Measurements from ENCODE around the gene RPH3AL. TPM values are rescaled to one million over a fixed set of nuclear protein-coding genes. Genes with fewer than 3 reads are reported as not detected.
A peak's percentile ranks its signal among the peaks of the same experiment; 100 is the strongest.
"Not testable (repeated sequence)": the region's sequence is repeated elsewhere in the genome, so short reads cannot be mapped to it uniquely, and the experiment has no call there.

RPH3AL gene
- total and polyA plus RNA-seq, 4 experiments from 2014 or later = 1.7 to 5.9 (median 4.0) TPM

DNA sequence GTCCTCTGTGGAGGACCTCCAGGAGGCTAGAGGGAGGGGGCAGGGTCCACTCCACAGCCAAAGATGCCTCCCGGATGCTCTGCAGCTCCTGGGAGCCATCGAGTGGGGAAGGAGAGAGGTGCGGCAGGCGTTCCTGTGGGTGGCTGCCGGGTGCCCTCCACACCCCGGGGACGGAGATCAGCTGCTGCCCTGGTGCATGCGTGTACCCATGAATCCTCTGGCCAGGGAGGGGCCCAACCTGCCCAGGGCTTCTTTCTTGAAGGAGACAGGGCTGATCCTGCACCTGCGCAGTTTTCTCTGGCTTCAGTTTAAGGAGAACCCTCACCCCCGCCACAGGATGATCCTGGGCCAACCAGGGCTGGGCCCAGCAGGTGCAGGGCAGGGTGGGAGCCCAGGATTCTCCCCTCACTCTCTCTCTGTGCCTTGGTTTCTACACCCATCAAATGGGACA lies 137.7 kb downstream of the RPH3AL start:
- Mint-ChIP-seq H3K27ac (no peak overlapping the region), H3K27me3 (no peaks in the 10 kb centered on the region), H3K4me1 (peaks cover 0 to 13% (median 0%) of the 10 kb centered on the region in 4 donors), H3K4me3 (peak overlapping the region in 2 of 8 donors; percentile 68 to 71), H3K9me3 (no peaks in the 10 kb centered on the region), H3K36me3 (no peaks in the 10 kb centered on the region)
- CTCF ChIA-PET (ENCODE audit: partially characterized antibody) = no interaction called here
- Histone ChIP-seq H3K4me3 (ENCODE audit: low read length in 2 of 2) (no peak overlapping the region), H3K4me1 (ENCODE audit: insufficient read depth, low read length) (no peaks in the 10 kb centered on the region), H3K27me3 (ENCODE audit: insufficient read depth, low read length) (no peaks in the 10 kb centered on the region), H3K9me3 (ENCODE audit: control insufficient read depth in 1 of 2, low read length in 2 of 2) (no peaks in the 10 kb centered on the region), H3K36me3 (ENCODE audit: insufficient read depth, low read length) (no peaks in the 10 kb centered on the region), H3K27ac (ENCODE audit: low read depth, low read length) (no peak overlapping the region)
- intact Hi-C loops (cut with micrococcal nuclease) = no loop called here
- no peak for DNase-seq
- POLR2A ChIA-PET (ENCODE audit: partially characterized antibody) = no interaction called here

DNA sequence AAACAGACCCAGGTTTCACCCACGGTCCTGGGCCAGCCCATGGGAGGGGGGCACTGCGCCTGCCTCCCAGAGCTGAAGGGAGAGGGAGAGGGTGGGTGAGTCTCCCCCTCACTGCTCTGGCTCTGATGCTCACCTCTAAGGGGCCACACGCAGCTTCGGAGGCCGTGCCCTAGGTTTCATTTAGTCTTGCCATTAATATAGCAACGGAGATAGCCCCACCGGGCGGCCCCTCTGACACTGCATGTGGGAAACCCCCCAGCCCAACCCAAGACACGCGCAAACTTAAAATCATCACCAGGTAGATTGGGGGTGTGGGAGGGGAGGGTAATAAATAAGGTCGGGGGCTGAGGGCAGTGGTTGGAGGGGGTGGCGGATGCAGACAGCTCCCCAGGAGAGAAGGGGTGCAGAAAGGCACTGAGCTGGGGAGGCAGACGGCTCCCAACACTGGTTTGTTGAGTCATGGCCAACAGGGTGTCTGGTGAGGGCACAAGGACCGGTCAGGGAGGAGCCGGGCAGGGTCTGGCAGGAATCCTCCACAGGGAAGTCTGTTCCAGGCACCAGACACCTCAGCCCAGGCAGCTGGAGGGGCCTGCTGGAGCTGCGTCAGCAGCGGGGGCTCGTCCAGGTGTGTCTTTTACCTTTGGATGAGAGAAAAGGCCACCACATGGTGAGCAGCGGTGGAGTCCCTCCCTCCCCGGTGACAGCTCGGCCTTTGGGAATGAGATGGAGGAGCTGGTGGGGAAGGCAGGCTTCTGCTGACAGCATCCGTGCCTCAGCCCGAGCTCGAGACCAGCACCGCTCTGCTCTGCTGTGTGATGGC lies 139.1 kb downstream of the RPH3AL start:
- CTCF ChIA-PET (ENCODE audit: partially characterized antibody) = no interaction called here
- Mint-ChIP-seq H3K9me3 (peaks cover 0 to 5% (median 2%) of the 10 kb centered on the region in 8 donors), H3K27me3 (peaks cover 6 to 7% of the 10 kb centered on the region in 2 donors)

DNA sequence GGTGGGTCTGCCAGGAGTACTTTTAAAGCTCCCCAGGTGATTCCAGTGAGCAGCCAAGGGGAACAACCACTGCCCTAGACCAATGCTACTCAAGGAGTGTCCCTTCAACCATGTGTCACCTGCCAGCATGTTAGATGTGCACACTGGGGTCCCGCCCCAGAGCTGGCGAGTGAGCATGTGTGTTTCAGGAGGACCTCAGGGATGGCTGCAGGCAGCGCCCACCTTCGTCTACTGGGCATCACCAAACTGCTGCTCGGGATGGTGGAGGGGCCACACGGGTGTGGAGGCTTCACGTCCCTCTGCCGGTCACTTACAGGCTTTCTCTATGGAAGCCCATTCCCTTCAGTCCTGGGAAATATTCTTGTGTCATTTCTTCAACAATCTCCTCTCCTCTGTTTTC lies 142.2 kb downstream of the RPH3AL start:
- intact Hi-C loops (cut with micrococcal nuclease) = no loop called here
- Mint-ChIP-seq H3K4me1 (peaks cover 0 to 4% (median 0%) of the 10 kb centered on the region in 4 donors), H3K27me3 (peaks cover 13 to 14% of the 10 kb centered on the region in 2 donors), H3K9me3 (peaks cover 0 to 10% (median 4%) of the 10 kb centered on the region in 8 donors), H3K27ac (no peak overlapping the region), H3K36me3 (no peaks in the 10 kb centered on the region), H3K4me3 (no peak overlapping the region)
- no peak for DNase-seq
- CTCF ChIA-PET (ENCODE audit: partially characterized antibody) = no interaction called here
- H3K27me3 ChIP-seq (ENCODE audit: insufficient read depth, low read length) = no peaks in the 10 kb centered on the region
- no peaks in the 10 kb centered on the region for H3K36me3 ChIP-seq (ENCODE audit: insufficient read depth, low read length)
- H3K9me3 ChIP-seq (ENCODE audit: control insufficient read depth in 1 of 2, low read length in 2 of 2) = no peaks in the 10 kb centered on the region
- no peaks in the 10 kb centered on the region for H3K4me1 ChIP-seq (ENCODE audit: insufficient read depth, low read length)
- no peak overlapping the region for H3K4me3 ChIP-seq (ENCODE audit: low read length in 2 of 2)
- H3K27ac ChIP-seq (ENCODE audit: low read depth, low read length) = no peak overlapping the region
- POLR2A ChIA-PET (ENCODE audit: partially characterized antibody) = no interaction called here

More for the DNA sequence above, 139.1 kb downstream of the RPH3AL start:
- Histone ChIP-seq H3K27me3 (ENCODE audit: insufficient read depth, low read length) (no peaks in the 10 kb centered on the region), H3K9me3 (ENCODE audit: control insufficient read depth in 1 of 2, low read length in 2 of 2) (no peaks in the 10 kb centered on the region), H3K4me1 (ENCODE audit: insufficient read depth, low read length) (no peaks in the 10 kb centered on the region), H3K4me3 (ENCODE audit: low read length in 2 of 2) (no peak overlapping the region), H3K36me3 (ENCODE audit: insufficient read depth, low read length) (no peaks in the 10 kb centered on the region), H3K27ac (ENCODE audit: low read depth, low read length) (no peak overlapping the region)
- intact Hi-C loops (cut with micrococcal nuclease) = no loop called here
- H3K36me3 Mint-ChIP-seq = no peaks in the 10 kb centered on the region
- POLR2A ChIA-PET (ENCODE audit: partially characterized antibody) = no interaction called here
- DNase-seq = no peak
- no peak overlapping the region for H3K27ac Mint-ChIP-seq
- H3K4me1 Mint-ChIP-seq = peaks cover 0 to 13% (median 0%) of the 10 kb centered on the region in 4 donors
- no peak overlapping the region for H3K4me3 Mint-ChIP-seq

DNA sequence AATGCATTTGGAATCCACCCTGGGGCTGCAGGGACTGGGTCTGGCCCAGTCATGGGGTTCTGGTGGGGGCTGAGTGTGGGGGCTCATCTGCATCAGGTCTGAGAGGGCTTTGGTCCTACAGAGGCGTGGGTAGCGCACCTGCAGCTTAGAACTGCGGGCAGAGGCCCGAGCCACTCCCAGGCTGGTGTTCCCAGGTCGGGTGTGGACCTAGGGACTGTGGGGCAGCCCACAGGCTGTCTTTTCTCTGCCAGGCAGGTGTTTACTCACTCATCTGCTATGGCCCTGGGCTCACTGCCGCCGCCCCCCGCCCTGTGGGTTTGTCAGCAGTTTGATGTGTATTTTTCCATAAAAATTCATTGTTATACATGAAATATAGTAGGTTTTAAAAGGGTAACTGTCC lies 144.2 kb downstream of the RPH3AL start:
- Histone ChIP-seq H3K4me1 (ENCODE audit: insufficient read depth, low read length) (no peaks in the 10 kb centered on the region), H3K4me3 (ENCODE audit: low read length in 2 of 2) (no peak overlapping the region), H3K36me3 (ENCODE audit: insufficient read depth, low read length) (no peaks in the 10 kb centered on the region), H3K9me3 (ENCODE audit: control insufficient read depth in 1 of 2, low read length in 2 of 2) (no peaks in the 10 kb centered on the region), H3K27ac (ENCODE audit: low read depth, low read length) (no peak overlapping the region), H3K27me3 (ENCODE audit: insufficient read depth, low read length) (no peaks in the 10 kb centered on the region)
- no peak overlapping the region for H3K27ac Mint-ChIP-seq
- H3K36me3 Mint-ChIP-seq = no peaks in the 10 kb centered on the region
- no peak for DNase-seq
- ChIA-PET POLR2A (ENCODE audit: partially characterized antibody) (no interaction called here), CTCF (ENCODE audit: partially characterized antibody) (no interaction called here)
- no peaks in the 10 kb centered on the region for H3K4me1 Mint-ChIP-seq
- H3K4me3 Mint-ChIP-seq = no peak overlapping the region
- intact Hi-C loops (cut with micrococcal nuclease) = no loop called here
- H3K27me3 Mint-ChIP-seq = peaks cover 13 to 14% of the 10 kb centered on the region in 2 donors
- peaks cover 0 to 10% (median 4%) of the 10 kb centered on the region in 8 donors for H3K9me3 Mint-ChIP-seq

DNA sequence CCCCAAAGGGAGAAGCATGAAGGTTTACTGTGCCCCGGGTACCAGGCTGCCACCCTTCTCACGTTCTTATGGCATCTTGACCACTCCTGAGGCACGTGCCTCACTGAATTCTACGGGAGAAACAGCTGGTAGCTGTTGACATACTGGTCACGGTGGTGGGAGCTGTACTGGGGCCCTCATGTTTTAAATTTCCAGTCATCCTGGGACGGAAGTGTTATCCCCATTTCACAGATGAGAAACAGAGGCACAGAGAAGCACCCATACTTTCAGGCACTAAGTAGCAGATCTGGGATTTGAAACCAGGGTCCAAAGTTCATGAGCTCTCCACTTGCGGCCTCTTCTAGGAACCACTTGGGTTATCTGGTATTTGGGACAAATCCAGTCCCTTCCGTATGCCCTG lies 144.8 kb downstream of the RPH3AL start:
- Histone ChIP-seq H3K9me3 (ENCODE audit: control insufficient read depth in 1 of 2, low read length in 2 of 2) (no peaks in the 10 kb centered on the region), H3K4me3 (ENCODE audit: low read length in 2 of 2) (no peak overlapping the region), H3K27me3 (ENCODE audit: insufficient read depth, low read length) (no peaks in the 10 kb centered on the region), H3K4me1 (ENCODE audit: insufficient read depth, low read length) (no peaks in the 10 kb centered on the region), H3K36me3 (ENCODE audit: insufficient read depth, low read length) (no peaks in the 10 kb centered on the region), H3K27ac (ENCODE audit: low read depth, low read length) (no peak overlapping the region)
- no peaks in the 10 kb centered on the region for H3K36me3 Mint-ChIP-seq
- no peaks in the 10 kb centered on the region for H3K4me1 Mint-ChIP-seq
- peaks cover 0 to 10% (median 4%) of the 10 kb centered on the region in 8 donors for H3K9me3 Mint-ChIP-seq
- CTCF ChIA-PET (ENCODE audit: partially characterized antibody) = no interaction called here
- intact Hi-C loops (cut with micrococcal nuclease) = no loop called here
- DNase-seq = no peak
- POLR2A ChIA-PET (ENCODE audit: partially characterized antibody) = no interaction called here
- peaks cover 13 to 14% of the 10 kb centered on the region in 2 donors for H3K27me3 Mint-ChIP-seq
- no peak overlapping the region for H3K4me3 Mint-ChIP-seq
- H3K27ac Mint-ChIP-seq = no peak overlapping the region

DNA sequence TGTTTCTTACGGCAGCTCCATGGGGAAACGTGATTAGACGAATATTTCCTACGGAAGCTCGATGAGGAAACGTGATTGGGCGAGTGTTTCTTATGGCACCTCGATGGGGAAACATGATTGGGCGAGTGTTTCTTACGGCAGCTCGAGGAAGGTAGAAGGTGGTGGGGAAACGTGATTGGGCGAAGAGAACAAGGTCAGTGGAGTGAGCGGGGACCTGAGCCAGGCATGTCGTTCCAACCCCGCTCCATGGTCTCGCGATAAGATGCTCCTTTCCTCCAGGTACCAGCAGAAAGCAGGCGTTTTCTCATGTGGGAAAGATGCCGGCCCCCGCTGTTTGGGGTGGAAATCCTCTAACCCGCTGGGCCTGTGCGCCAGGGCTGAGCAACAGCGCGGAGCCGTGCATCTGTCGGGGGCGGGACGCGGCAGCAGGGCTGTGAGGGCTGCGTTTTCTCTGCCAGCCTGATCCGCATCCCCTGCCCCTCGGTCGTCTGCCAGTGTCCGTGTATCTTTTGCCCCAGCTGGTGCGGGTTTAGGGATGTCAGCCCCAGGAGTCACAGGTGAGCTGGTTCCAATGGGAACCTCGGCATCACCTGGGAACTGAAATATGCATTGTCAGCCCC lies 145.6 kb downstream of the RPH3AL start:
- peaks cover 0 to 10% (median 4%) of the 10 kb centered on the region in 8 donors for H3K9me3 Mint-ChIP-seq
- no peak overlapping the region for H3K27ac ChIP-seq (ENCODE audit: low read depth, low read length)
- H3K27me3 Mint-ChIP-seq = peaks cover 13 to 15% of the 10 kb centered on the region in 2 donors
- H3K36me3 Mint-ChIP-seq = no peaks in the 10 kb centered on the region
- intact Hi-C loops (cut with micrococcal nuclease) = no loop called here
- H3K27ac Mint-ChIP-seq = no peak overlapping the region
- H3K9me3 ChIP-seq (ENCODE audit: control insufficient read depth in 1 of 2, low read length in 2 of 2) = no peaks in the 10 kb centered on the region
- no peaks in the 10 kb centered on the region for H3K4me1 ChIP-seq (ENCODE audit: insufficient read depth, low read length)
- DNase-seq = no peak
- no peaks in the 10 kb centered on the region for H3K4me1 Mint-ChIP-seq
- no peak overlapping the region for H3K4me3 ChIP-seq (ENCODE audit: low read length in 2 of 2)
- ChIA-PET POLR2A (ENCODE audit: partially characterized antibody) (no interaction called here), CTCF (ENCODE audit: partially characterized antibody) (no interaction called here)
- H3K27me3 ChIP-seq (ENCODE audit: insufficient read depth, low read length) = no peaks in the 10 kb centered on the region
- H3K4me3 Mint-ChIP-seq = no peak overlapping the region
- no peaks in the 10 kb centered on the region for H3K36me3 ChIP-seq (ENCODE audit: insufficient read depth, low read length)

DNA sequence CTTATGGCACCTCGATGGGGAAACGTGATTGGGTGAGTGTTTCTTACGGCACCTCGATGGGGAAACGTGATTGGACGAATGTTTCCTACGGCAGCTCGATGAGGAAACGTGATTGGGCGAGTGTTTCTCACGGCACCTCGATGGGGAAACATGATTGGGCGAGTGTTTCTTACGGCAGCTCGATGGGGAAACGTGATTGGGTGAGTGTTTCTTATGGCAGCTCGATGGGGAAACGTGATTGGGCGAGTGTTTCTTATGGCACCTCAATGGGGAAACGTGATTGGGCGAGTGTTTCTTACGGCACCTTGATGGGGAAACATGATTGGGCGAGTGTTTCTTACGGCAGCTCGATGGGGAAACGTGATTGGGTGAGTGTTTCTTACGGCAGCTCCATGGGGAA lies 146.1 kb downstream of the RPH3AL start:
- H3K4me3 ChIP-seq (ENCODE audit: low read length in 2 of 2); H3K36me3 ChIP-seq (ENCODE audit: insufficient read depth, low read length); CTCF ChIA-PET (ENCODE audit: partially characterized antibody); H3K27ac Mint-ChIP-seq; intact Hi-C loops (cut with micrococcal nuclease); H3K27ac ChIP-seq (ENCODE audit: low read depth, low read length); H3K4me1 Mint-ChIP-seq; H3K9me3 ChIP-seq (ENCODE audit: control insufficient read depth in 1 of 2, low read length in 2 of 2); H3K9me3 Mint-ChIP-seq; H3K27me3 ChIP-seq (ENCODE audit: insufficient read depth, low read length); H3K4me1 ChIP-seq (ENCODE audit: insufficient read depth, low read length); DNase-seq; H3K36me3 Mint-ChIP-seq; POLR2A ChIA-PET (ENCODE audit: partially characterized antibody); H3K4me3 Mint-ChIP-seq: not testable (repeated sequence)
- H3K27me3 Mint-ChIP-seq = peaks cover 13 to 15% of the 10 kb centered on the region in 2 donors

Measured in CD4-positive, alpha-beta memory T cell (primary cell).